Kasumi-1 (cell line): ENCODE results near the gene RAP1GAP2.
"Not testable (repeated sequence)": the region's sequence is repeated elsewhere in the genome, so short reads cannot be mapped to it uniquely, and the experiment has no call there.

Source experiments
- DNase-seq, 2 experiments: peaks; one replicate each; lab custom pipeline; 2025; lab: John Stamatoyannopoulos, UW

RAP1GAP2 gene

DNA sequence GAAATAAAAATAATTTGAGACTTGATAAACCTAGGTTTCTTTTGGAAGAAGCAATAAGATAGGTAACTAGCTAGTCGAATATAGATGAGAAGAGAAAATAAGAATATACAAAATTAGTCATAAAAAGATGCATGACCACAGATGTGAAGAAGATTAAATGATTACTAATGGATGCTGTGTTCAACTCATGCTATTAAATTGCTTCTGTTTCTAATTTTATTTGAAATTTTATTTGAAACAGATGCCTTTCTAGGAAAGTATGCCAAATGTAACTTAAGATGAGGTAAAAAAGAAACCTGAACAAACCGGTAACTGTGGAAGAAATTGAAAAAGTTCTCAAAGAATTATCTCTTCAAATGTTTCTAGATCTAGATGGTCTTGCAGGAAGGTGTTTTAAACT is 175.6 kb downstream of the RAP1GAP2 start:
- DNase-seq = no peak

DNA sequence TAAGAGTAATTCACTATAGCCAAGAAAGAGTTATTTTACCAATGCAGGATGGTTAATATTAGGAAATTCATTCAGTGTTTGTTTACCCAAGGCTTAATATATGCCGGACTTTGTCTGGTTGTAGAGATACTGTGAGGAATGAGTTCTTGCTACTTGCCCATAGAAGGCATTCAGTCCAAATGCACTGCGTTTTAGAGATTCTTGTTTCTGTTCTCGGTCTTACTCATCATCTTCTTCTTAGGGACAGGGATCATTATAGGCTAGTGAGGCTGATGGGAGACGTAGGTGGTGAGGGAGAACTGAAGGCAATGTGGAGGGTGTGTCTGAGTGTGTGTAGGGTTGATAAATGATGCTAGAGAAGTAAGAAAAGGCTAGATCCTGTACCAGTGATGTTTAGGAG is 176.5 kb downstream of the RAP1GAP2 start:
- DNase-seq = no peak

DNA sequence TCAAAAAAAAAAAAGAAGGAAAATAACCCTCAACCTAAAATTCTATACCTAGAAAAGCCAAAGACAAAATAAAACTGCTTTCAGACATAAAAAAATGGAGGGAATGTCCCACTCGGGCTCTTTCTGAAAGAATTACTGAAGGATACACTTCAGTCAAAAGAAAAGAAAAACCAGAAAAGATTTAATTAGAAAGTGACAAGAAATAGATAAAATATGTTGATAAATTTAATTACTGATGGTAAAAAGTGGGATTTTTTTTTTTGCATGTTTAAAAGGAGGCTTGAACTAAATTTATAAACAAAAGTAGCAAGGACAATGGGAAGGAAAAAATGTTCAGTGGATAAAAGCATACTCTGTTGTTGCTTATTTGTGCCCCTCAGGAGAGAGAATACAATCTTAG is 178.1 kb downstream of the RAP1GAP2 start:
- DNase-seq = no peak

DNA sequence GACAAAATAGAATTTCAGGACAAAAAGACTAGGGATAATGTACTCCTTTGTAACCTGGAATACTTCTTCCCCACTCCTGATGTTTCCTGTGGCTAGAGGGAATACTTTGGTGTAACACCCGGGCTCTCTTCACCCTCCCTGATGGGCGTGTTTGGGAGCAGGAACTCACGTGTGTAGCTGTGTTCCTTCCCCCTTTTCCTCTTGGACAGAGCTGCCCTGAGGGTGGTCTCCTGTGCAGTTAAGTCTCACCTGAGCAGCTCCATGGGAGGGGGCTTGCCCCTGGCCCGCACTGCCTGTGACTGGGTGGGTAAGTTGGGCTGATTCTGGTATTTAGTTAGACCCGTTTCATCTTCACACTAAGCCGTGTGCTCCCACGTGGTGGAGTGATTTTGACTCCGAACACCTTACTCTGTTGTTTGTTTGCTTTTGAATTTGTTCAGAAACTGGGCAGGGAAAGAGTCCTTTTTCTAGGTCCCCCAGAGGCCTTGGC is 179.3 kb downstream of the RAP1GAP2 start:
- DNase-seq = no peak

DNA sequence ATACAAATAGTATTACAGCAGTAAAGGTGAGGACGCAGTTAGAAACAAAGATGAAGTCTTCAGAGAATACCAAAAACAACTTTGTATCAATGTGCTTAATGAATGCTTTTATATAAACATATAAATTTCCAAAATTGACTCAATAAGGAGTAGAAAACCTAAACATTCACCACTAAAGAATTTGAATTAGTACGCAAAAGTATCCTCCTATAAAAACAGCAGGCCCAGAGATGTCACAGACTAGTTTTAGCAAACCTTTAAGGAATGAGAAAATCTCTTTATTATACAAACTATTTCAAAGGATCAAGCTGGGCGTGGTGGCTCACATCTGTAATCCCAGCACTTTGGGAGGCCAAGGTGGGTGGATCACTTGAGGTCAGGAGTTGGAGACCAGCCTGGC is 180.9 kb downstream of the RAP1GAP2 start:
- DNase-seq = no peak

DNA sequence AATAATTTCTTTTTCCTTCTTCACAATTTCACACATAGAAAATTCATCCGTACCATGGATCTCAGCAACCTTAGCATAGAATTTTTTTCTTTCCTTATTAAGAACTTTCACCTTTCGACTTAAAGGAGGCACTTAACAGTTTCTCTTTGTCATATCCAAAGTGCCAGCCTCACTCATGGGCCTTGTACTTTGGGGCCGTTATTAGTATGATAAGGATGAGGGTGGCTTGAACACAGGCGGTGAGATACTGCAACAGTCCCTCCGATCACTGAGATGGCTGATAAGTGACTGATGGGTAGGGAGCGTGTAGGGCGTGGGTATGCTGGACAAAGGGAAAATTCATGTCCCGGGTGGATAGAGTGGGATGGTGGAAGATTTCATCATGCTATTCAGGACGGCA is 181.9 kb downstream of the RAP1GAP2 start:
- DNase-seq = no peak

DNA sequence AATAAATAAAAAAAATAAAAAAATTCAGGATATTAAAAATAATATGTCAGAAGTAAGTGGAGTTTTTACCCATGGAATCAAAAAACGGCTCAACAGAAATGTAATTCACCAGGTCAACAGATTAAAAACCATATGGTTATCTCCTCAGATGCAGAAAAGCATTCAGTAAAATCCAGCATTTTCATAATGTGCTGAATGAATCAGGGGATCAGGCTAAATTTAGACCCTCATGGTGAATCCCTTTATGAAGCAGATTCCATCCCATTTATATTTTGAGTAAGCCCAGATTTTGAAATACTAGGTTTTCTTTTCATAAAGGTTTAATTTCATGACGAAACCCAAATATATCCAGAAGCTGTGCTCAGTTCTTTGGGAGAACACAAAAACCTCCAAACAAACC is 182.8 kb downstream of the RAP1GAP2 start:
- DNase-seq = no peak

DNA sequence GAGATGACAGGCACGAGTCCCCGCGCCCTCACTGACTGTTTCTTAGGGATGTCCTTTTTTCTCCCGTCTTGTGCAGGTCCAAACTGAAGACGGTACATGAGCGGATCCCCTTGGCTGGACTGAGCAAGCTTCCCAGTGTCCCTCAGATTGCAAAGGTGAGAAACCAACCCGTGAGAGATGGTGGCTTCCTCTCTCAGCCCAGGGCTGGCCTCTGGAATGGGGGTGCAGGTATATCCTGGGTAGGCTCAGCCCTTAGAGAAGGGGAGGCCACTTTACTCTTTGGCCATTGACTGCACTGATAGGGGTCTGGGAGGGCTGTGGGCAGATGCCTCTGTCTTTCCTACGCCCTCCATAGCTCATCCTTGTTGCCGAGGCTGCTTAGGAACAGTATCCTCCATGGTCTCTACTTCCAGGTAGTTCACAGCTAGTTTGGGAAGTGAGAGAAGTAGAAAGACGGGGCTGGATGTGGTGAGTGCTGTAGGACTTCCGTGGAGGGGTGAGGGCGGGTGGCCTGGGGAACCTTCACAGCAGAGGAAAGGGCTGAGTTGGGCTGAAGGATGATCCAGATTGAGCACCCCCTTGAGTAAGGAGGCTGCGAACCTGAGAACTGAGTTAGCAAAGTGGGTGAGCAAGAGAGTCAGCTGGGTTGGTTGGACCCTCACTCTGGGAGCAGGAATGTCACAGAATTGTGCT is 184.1 kb downstream of the RAP1GAP2 start:
- DNase-seq = no peak

DNA sequence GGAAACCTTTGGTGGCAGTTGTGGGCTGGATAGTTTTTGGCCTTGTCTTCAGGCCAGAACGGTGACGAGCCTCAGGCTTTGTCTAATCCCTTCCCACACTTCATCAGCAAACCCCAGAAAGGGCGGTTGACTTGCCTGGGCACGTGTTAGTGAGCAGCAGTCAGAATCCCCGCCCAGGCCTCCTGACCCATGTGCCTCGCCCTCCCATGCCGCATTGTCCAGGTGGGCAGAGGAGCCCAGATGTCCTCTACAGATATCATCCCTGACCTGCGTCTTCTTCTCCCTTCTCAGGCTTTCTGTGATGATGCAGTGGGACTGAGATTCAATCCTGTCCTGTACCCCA is 184.6 kb downstream of the RAP1GAP2 start:
- no peak for DNase-seq

DNA sequence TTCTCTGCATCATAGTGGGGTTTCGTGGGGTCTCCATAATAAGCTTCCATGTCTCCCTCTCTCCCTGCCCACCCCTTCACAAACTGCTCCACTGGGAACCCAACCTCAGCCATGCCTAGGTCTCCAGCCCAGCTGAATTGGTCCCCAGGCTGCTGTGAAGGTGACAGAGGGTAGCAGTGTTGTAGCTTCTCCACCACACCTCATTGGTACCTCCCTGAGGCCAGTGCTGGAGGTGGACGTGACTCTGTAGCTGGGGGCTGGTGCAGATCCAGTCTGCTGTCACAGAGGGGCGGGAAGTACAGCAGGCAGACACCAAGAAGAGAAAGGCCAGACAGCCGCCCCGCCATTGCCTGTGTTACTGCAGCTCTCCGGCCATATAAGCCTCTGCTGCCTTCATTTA is 185.1 kb downstream of the RAP1GAP2 start:
- no peak for DNase-seq

DNA sequence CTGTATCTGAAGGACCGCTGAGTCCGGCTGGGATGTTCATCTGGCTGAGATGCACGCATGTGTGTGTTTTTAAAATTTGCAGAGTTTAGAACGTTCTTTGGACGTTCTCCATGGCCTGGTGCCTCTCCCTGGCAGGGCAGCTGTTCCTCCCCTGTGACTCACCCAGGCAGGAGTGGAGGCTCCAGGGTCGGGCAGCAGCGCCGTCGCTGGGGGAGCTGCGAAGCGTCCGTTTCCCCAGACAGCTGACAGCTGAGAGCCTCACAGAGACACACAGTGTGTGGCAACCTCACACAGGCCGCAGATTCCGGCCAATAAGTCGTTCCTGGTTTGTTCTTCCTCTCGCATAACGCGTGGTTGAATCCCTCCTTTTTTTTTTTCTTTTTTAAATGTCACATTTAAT is 186.6 kb downstream of the RAP1GAP2 start:
- peak; percentile 44 to 48 for DNase-seq

DNA sequence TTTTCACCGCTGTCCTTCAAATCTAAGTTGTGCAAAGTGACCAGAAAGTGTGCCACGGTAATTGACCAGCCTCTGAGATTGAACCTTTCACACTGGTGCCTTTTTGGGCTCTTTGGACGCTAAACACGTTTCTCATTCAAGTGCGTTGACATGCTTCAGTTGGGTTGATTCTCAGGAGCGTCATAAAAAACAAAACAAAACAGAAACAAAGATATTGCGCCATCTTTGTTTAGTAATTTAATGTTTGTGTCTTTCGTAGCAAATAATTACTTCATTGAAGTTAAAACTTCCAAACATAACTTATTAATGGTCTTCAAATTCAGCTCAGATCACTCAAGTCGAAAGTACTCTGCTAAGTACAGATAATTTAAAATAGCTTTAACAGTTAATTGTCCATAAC is 187.0 kb downstream of the RAP1GAP2 start:
- DNase-seq = no peak

DNA sequence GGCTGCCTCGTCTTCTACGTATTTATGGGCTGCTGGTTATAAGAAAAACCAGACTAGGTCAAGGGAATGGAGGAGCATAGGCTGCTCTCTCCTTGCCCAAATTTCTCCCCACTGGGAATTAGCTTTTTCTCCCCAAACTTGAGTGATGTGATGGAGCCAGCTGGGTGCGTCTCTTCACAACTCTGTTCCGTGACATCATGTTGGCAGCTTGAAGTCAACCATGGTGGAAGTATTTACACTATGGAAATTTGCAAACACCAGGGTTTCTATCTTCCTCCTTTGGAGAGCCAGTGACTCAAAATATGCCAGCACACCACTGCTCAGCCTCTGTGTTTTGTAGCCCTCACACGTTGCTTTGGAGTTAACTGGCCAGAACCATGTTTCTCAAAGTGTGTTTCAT is 189.1 kb downstream of the RAP1GAP2 start:
- no peak for DNase-seq

DNA sequence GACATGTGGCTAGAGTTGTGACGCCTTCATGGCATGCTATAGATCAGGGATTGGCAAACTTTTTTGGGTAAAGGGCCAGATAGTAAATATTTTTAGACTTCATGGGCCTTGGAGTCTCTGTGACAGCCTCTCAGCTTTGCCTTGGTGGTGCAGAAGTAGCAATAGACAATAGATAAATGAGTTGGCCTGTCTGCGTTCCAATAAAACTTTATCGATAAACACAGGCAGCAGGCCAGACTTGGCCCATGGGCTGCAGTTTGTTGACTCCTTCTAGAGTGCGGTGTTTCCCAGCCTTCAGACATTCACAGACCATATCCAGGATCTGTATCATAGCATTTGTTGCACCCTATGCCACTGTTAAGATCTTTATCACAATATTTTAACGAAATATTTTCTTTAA is 190.7 kb downstream of the RAP1GAP2 start:
- DNase-seq = no peak

DNA sequence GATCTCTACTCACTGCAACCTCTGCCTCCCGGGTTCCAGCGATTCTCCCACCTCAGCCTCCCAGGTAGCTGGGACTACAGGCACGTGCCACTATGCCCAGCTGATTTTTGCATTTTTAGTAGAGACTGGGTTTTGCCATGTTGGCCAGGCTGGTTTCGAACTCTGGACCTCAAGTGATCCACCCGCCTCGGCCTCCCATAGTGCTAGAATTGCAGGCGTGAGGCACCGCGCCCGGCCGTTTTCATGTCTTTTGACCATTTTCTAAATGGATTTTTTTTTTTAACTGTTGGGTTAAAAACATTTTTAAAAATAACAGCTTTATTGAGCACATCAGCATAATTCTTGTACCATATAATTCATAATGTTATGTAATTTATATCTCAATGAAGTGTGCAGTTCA is 193.2 kb downstream of the RAP1GAP2 start:
- DNase-seq = not testable (repeated sequence)

DNA sequence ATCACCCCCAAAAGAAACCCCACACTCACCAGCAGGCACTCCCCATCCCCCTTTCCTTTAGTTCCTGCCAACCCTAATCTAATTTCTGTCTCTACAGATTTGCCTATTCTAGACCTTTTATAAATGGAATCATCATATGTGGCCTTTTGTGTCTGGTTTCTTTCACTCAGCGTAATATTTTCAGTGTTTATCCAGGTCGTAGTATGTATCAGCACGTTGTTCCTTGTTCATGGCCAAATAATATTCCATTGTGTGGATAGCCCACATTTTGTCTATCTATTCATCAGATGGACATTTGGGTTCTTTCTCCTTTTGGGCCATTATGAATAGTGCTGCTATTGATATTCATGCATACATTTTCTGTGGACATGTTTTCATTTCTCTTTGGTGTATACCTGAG is 193.6 kb downstream of the RAP1GAP2 start:
- DNase-seq = no peak

DNA sequence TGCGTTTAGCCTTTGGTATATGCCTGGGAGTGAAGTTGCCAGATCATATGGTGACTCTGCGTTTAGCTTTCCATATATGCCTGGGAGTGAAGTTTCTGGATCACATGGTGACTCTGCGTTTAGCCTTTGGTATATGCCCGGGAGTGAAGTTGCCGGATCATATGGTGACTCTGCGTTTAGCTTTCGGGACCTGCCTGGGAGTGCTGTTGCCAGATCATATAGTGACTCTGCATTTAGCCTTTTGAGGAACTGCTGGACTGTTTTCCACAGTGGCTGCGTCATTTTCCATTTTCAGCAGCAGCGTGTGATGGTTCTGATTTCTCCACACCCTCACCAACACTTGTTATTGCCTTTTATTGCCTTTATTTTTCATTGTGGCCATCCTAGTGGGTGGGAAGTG is 194.2 kb downstream of the RAP1GAP2 start:
- no peak for DNase-seq

DNA sequence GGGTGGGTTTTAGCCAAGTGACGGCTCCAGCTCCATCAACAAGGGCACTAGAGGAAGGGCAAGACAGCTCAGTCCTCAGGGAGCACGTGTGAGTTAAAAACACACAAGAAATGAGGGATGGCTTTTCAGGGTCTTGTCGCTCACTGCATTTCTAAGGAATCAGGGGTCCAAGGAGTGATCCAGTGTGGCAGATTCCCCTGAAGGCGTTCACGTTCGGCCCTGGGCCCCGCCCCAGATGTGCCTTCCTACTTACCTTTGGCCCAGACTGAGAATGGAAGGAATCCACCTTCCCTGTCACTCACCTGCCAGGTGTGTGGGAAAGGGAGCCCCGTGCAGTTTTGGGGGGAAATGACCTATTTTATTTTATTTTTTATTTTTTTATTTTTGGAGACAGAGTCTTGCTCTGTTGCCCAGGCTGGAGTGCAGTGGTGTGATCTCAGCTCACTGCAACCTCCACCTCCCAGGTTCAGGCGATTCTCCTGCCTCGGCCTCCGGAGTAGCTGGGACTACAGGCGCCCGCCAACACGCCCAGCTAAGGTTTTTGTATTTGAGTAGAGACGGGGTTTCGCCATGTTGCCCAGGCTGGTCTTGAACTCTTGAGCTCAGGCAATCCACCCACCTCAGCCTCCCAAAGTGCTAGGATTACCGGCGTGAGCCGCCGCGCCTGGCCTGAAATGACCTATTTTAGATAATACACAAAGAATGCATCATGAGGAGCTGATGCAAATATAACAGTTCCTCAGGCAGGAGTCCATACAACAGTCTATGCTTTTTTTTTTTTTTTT is 195.3 kb downstream of the RAP1GAP2 start:
- DNase-seq = not testable (repeated sequence)

DNA sequence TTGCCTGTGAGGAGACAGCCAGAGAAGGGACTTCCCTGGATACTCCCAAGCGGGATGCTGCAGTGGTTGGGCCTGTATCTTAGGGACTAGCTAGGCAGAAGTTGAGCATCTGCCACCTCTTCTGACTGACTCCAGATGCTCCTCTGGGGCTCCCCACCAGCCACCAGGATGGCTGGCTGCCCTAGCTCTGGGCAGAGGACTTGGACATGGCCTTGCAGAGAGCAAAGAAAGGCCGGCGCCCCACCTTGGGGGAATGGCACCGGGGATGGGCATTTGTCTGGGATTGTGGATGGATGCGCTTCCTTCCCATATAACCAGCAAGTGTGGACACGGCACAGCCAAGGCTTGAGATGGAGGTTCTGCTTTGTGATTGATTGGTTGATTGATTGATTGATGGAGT is 198.2 kb downstream of the RAP1GAP2 start:
- no peak for DNase-seq

DNA sequence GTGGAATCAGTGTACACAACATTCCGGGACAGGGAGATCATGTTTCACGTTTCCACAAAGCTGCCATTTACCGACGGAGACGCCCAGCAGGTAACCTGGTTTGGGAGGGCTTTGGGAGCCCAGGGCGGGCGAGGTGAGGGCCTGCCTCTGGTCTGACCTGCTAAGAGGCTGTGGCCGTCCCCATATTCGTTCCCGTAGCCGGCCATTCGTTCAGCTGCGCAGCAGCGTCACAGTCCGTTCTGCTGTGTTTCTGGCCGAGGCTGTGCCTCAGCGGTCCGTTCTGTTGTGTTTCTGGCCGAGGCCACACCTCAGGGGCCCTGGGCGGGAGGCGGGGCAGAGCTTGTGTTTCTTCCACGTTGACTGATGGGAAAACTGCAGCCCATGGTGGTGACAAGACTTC is 199.1 kb downstream of the RAP1GAP2 start:
- DNase-seq = no peak

DNA sequence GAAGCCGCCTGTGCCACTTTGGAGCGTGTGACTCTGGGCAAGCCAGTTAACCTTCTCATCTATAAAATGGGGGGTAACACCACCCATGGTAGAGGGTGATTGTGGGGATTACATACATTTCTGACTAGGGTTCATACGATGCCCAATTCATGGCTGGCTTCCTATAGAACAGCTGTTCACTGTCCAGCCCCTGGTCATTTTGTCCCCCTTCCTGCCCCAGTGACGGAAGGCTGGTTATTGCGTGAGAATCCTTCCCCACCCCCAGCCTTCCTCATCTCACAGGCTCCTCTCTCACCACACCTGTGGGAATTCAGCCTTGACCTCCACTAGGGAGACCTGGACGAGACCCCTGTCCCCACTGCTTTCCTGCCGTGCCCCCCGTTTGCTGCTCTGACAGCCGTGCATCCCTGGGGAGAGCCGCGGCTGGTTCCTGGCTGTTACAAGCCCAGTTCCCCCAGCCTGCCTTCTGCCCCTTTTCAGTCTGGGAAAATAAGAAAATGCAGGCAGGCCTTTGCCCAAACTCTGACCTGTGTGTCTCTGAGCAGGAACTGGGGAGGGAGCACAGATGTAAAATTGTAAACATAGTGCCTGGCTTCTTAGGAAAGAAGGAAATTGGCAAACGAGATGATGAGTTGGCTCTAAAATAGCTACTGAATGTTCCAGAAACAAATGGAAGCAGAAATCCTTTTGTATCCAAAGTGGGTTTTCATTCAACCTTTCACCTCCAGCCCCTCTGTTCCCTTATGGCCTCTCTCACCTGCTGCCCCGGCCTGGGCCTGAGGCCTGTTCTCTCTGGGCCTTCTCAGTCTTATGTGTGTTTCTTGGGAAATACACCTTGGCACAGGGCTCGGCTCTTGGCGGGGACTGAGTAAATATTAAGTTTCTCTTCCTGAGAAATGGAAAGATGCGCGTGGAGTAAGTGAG is 199.9 kb downstream of the RAP1GAP2 start:
- DNase-seq = no peak

DNA sequence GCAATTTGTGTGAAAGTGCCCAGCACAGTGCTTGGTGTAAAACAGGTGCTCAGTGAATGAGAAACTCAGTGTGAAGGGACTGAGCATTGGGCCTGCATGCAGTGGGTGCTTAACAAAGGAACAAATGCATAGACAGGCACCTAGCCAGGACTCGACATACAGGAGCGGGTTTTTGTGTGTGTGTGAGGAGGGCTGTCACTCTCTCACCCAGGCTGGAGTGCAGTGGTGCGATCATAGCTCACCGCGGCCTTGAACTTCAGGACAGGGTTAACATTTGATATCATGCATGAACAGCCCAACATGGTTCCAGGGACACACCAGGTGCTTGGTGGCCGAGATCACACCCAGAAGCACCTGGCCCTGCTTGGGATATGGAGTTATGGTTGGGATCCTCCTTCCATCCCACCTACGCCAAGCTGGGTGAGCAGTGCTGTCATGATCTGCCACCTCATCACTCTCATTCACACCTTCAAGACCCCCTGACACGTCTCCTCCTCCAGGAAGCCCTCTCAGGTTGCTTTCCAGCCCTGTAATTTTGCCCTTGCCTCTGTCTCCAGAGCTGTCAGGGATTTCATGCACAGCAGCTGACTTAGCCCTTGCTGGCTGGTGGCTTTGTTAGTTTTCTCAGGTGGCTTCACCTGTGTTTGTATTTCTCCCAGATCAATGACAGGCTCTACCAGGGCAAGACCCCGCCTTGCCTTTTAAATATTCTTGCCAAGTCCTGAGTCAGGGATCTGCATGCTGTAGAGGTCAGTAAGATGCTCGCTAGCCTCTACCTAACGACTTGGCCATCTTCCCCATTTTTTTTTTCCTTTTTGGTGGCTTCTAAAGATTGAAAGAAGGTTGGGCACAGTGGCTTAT is 200.8 kb downstream of the RAP1GAP2 start:
- DNase-seq = no peak
